GM12801 (cell line): ENCODE measurements around the gene L3MBTL4.

Source experiments
- CTCF ChIP-seq: IDR thresholded peaks from one replicate; pipeline ENCODE4 v1.5.1; 2011; ENCODE audit warnings: control low read depth; ENCODE audit not compliant: insufficient read length; ENCODE audit errors: extremely low read depth

Gene L3MBTL4

DNA sequence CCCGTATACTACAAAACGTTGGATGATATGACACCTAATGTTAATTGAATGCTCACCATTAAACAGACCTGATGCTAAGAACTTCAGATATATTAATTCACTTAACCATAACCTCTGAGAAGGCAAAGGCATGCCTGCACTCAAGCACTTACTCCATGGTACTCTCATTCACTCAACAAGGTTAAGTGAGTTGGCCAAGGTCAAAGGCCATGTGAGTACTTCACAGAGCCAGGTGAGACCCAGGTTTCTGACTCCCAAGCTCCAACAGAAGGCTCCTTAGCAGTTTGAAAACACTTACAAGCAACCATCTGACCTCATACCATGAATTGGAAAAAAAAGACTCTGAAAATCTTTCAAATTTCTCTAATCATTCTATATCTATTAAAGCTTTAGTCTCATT lies 198.8 kb downstream of the L3MBTL4 start:
- no peak for TF ChIP-seq CTCF

DNA sequence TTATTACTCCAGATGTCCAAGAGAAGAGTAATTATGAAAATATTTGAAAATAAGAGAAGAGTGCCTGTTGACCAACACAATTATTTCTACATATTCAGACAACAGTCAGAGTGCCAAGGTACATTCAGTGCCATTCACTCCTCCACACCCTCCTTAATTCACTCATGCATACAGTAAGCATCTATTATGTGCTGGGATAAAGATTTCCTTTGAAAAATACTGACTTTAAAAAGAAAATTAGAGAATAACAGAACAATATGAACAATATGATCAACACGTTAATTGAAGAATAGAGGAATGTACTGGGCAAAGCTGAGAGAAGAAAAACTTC lies 203.6 kb downstream of the L3MBTL4 start:
- no peak for TF ChIP-seq CTCF

- TF ChIP-seq CTCF: no peak
Measured at GRCh38 chr18:6210349-6211173, 204.2 kb downstream of the L3MBTL4 start.

GRCh38 chr18:6207941-6208340 lies 206.8 kb downstream of the L3MBTL4 start:
- no peak for TF ChIP-seq CTCF

DNA sequence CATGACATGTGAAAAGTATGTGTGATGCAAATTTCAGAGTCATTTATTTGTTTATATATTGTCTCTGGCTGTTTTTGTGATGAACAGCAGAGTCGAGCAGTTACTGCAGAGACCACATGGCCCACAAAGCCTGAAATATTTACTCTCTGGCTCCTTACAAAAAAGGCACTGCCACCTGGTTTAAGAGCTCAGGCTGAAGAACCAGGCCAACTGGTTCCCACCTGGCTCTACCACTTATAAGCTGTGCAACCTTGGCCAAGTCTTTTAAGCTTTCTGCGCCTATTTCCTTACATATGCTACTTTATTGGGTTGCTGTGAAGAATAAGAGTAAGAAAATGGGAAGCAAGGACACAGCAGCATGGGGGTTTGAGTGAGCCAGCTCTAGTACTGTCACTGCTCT lies 207.6 kb downstream of the L3MBTL4 start:
- no peak for TF ChIP-seq CTCF

DNA sequence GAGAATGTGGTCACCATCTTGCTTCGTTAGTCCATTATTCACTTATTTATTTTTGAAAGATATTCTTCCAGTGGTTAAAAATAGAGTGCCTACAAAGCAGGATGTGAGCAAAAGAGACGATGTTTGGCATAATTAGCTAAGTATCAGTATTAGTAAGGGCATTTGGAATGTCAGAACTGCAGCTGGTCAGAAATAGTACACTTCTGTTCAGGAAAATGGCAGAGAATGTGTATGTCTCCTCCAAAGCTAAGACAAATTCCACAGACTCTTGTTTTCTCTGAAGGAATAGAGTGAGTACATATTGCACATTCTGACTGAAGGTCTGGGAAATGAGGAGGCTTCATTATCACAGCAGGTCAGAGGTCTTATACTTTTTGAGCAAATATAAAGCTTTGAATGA lies 209.0 kb downstream of the L3MBTL4 start:
- no peak for TF ChIP-seq CTCF

DNA sequence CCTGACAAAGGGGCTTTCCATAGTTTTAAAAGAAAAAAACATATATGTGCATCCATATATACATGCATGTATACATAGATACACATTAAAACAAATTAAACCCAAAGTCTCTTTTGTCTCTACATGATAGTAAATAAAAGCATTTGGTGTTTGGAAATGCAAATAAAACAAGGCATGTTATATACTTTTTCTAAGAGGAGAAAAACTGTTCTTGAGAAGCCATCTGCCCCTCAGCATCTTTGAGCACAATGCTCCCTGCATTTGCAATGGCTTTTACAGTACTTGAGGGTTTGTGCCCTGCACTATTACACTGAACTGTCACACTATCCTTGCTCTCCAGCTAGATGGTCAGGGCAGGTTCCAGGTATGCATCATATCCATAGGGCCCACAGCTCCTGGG lies 210.2 kb downstream of the L3MBTL4 start:
- TF ChIP-seq CTCF: no peak
